ENCODE data around the gene LYL1. TPM values are rescaled to one million over a fixed set of nuclear protein-coding genes. Genes with fewer than 3 reads are reported as not detected.

The LYL1 gene
- total RNA-seq, 4 donors from 2014 or later: 4.5 to 33.4 (median 16.7) TPM

DNA sequence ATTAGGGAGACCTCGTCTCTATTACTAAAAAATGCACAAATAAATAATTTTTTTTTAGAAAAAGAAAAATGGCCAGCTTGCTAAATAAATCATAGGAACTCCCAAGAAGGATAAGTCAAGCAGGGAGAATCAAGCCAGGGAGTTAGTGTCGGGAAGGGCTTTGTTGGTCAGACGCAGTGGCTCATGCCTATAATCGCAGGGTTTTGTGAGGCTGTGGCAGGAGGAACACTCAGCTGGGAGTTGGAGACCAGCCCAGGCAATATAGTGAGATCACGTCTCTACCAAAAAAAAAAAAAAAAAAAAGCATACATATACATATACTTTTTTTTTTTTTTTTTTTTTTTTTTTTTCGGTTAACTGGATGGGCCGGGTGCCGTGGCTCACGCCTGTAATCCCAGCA lies 24.4 kb upstream of the LYL1 start:
- TF ChIP-seq EP300 (IDR thresholded peaks at IDR 0.05; ENCODE audit: low read depth): no peak
- TF ChIP-seq, protein P1, sequence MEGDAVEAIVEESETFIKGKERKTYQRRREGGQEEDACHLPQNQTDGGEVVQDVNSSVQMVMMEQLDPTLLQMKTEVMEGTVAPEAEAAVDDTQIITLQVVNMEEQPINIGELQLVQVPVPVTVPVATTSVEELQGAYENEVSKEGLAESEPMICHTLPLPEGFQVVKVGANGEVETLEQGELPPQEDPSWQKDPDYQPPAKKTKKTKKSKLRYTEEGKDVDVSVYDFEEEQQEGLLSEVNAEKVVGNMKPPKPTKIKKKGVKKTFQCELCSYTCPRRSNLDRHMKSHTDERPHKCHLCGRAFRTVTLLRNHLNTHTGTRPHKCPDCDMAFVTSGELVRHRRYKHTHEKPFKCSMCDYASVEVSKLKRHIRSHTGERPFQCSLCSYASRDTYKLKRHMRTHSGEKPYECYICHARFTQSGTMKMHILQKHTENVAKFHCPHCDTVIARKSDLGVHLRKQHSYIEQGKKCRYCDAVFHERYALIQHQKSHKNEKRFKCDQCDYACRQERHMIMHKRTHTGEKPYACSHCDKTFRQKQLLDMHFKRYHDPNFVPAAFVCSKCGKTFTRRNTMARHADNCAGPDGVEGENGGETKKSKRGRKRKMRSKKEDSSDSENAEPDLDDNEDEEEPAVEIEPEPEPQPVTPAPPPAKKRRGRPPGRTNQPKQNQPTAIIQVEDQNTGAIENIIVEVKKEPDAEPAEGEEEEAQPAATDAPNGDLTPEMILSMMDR (IDR thresholded peaks at IDR 0.05): no peak
- TF ChIP-seq POLR2AphosphoS5 (IDR thresholded peaks at IDR 0.05): no peak
- no peak for TF ChIP-seq POLR2A (IDR thresholded peaks at IDR 0.05)
- 88% methylated on average over 9 of the region's 9 CpGs; no CpG with 5 or more reads in 1 of the 2 donors for WGBS, 2 donors (ENCODE audit: low coverage in 1 of 2)
- Histone ChIP-seq H3K27me3 (no peaks in the 10 kb centered on the region), H3K36me3 (no peaks in the 10 kb centered on the region), H3K4me3 (no peak overlapping the region), H3K9me3 (no peaks in the 10 kb centered on the region), H3K4me1 (no peaks in the 10 kb centered on the region), H3K27ac (no peak overlapping the region)
- intact Hi-C loops (cut with DNase I; ENCODE audit: low total_unique reads): loop anchor here (5.0 kb wide), 1 partner anchor 135 kb away; no protein-coding TSS in a partner anchor
- in situ Hi-C loops (cut with MboI; ENCODE audit: low pct_ligation_motif_present in 1 of 4, low pct_unique_long_range_greater_than_20kb in 1 of 4, low sequenced_read_pairs in 3 of 4): no loop called here
- no peak for DNase-seq

DNA sequence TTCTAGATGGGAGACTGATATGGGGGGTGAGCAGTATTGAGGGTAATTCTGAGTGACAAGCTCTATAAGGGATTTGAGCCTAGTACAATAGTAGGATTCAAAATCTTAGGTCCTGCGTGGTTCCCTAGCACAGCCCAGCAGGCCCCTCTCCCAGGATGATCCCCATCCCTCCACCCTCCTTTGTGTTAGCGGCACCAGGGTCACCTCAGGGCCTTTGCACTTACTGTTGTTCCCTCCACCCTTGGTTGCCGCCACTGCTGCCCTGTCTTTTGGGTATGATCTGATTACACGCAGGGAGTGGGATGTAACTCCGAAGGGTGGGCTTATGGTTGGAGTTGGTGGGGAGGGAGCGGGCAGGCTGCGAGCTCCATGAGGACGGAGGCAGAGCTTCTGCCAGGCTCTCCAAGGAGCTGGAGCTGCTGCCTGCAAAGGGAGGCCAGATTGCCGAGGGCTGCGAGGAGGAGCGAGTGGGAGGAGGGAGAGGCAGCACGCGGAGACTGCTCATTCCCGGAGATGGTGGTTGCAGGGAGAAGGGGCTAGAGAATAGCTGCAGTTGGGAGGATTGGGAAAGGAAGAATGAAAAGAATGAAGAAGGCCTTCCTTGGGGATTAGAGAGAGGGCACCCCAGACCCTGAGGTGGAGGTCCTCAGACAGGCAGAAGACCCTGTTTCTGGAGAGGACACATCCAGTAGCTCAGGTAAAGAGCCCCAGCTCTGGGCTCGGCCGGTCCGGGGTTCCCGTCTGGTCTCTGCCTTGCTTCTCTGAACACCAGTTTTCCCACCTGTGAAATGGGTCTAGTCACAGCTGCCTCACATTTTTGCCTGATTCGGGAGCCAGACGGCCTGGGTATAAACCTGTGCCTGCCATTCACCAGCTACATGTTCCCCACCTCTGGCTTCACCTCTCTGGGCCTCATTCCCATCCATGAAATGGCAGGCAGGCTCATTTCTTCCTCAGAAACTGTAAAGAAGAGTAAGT lies 20.6 kb upstream of the LYL1 start:
- DNase-seq: no peak
- H3K4me3 ChIP-seq: no peak overlapping the region
- TF ChIP-seq POLR2AphosphoS5 (IDR thresholded peaks at IDR 0.05) (no peak), POLR2A (IDR thresholded peaks at IDR 0.05) (no peak), EP300 (IDR thresholded peaks at IDR 0.05; ENCODE audit: low read depth) (no peak)
- TF ChIP-seq, protein P1 (IDR thresholded peaks at IDR 0.05): no peak
- intact Hi-C loops (cut with DNase I; ENCODE audit: low total_unique reads): no loop called here
- in situ Hi-C loops (cut with MboI; ENCODE audit: low pct_ligation_motif_present in 1 of 4, low pct_unique_long_range_greater_than_20kb in 1 of 4, low sequenced_read_pairs in 3 of 4): loop anchor here in 1 of 4 donors (25.0 kb wide), 1 partner anchor 139 kb away; no protein-coding TSS in a partner anchor
- H3K9me3 ChIP-seq: no peaks in the 10 kb centered on the region
- H3K36me3 ChIP-seq: no peaks in the 10 kb centered on the region
- no peaks in the 10 kb centered on the region for H3K27me3 ChIP-seq
- WGBS, 2 donors (ENCODE audit: low coverage in 1 of 2): 94 to 100% methylated on average over 6 to 20 of the region's 20 CpGs
- H3K27ac ChIP-seq: no peak overlapping the region
- peaks cover 6 to 19% (median 15%) of the 10 kb centered on the region in 4 donors for H3K4me1 ChIP-seq

DNA sequence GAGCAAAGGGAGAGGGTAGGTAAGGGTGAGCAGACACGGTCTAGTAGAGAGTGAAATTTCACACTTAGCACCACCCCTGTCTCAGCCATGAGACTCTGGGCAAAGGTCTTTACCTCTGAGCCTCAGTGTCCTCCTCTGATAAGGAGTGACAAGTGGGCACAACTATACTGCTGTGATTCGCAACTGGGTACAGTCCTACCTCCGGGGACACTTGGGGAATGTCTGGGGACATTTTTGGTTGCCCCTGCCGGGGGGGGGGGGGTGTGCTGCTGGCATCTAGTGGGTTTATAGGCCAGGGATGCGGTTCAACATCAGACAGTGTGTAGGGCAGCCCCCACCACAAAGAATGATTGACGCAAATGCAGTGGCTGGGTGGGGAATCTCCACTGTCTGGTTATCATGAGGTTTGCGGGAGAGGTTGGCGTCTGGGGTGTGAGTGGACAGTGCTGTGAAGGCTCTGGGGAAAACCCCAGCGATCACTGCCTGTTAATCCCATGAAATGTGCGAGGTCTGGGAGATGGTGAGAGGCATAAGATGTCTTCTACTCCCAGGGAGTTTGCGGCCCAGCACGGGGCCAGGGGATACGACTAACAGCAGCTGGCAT lies 19.7 kb upstream of the LYL1 start:
- DNase-seq: no peak
- WGBS, 2 donors (ENCODE audit: low coverage in 1 of 2): 73 to 79% methylated on average over 7 to 13 of the region's 13 CpGs
- Histone ChIP-seq H3K27me3 (no peaks in the 10 kb centered on the region), H3K27ac (no peak overlapping the region), H3K4me1 (peaks cover 6 to 24% (median 19%) of the 10 kb centered on the region in 4 donors), H3K36me3 (no peaks in the 10 kb centered on the region), H3K9me3 (no peaks in the 10 kb centered on the region), H3K4me3 (no peak overlapping the region)
- intact Hi-C loops (cut with DNase I; ENCODE audit: low total_unique reads): no loop called here
- in situ Hi-C loops (cut with MboI; ENCODE audit: low pct_ligation_motif_present in 1 of 4, low pct_unique_long_range_greater_than_20kb in 1 of 4, low sequenced_read_pairs in 3 of 4): loop anchor here in 1 of 4 donors (25.0 kb wide), 1 partner anchor 140 kb away; no protein-coding TSS in a partner anchor
- TF ChIP-seq POLR2AphosphoS5 (IDR thresholded peaks at IDR 0.05): no peak
- TF ChIP-seq EP300 (IDR thresholded peaks at IDR 0.05; ENCODE audit: low read depth): no peak
- TF ChIP-seq POLR2A (IDR thresholded peaks at IDR 0.05): no peak
- TF ChIP-seq, protein P1 (IDR thresholded peaks at IDR 0.05): no peak

Measured in transverse colon (tissue), 4 donors.